Breast epithelium (tissue), 4 donors: ENCODE data around the gene SKIL. TPM values are rescaled to one million over a fixed set of nuclear protein-coding genes. Genes with fewer than 3 reads are reported as not detected.

Experiments
- DNase-seq, 2 donors: peaks; one replicate each; pipeline ENCODE4 v3.0.0-alpha.2; 2019; ENCODE audit warnings: low spot score in 2 of 2
- H3K27ac ChIP-seq, 2 donors: fragments of 200-600 bp; sonication (generic) in 1 of 2; one replicate each; pipeline ENCODE4 v1.5.1; 2016 to 2019; ENCODE audit warnings: mild to moderate bottlenecking in 1 of 2
- H3K27me3 ChIP-seq, 2 donors: fragments of 200-600 bp; sonication (generic) in 1 of 2; one replicate each; pipeline versions ENCODE4 v1.5.1 to v1.6.0; 2017 to 2019; ENCODE audit warnings: control low read depth in 1 of 2, mild to moderate bottlenecking in 1 of 2
- H3K36me3 ChIP-seq: fragments of 200-600 bp; one replicate; pipeline ENCODE4 v1.5.1; 2019
- H3K4me1 ChIP-seq, 2 donors: fragments of 200-600 bp; sonication (generic); one replicate each; pipeline ENCODE4 v1.5.1; 2016 to 2019; ENCODE audit warnings: control low read depth in 1 of 2
- H3K4me3 ChIP-seq, 3 donors: fragments of 200-600 bp; sonication (generic); 1 replicate in 2 of 3; 2 replicates in 1 of 3; pipeline ENCODE4 v1.5.1; 2016 to 2019; ENCODE audit warnings: mild to moderate bottlenecking in 3 of 3, moderate library complexity in 2 of 3
- H3K9me3 ChIP-seq, 2 donors: fragments of 200-600 bp; sonication (generic) in 1 of 2; one replicate each; pipeline ENCODE4 v1.5.1; 2016 to 2019; ENCODE audit warnings: control low read depth in 1 of 2
- POLR2A ChIP-seq: fragments of 450-650 bp; IDR thresholded peaks from one replicate; pipeline ENCODE4 v1.6.1; 2016; ENCODE audit warnings: antibody characterized with exemption, mild to moderate bottlenecking, moderate library complexity
- POLR2AphosphoS5 ChIP-seq, 3 donors: sonication (generic); formaldehyde crosslinking; IDR thresholded peaks; one replicate each; pipeline ENCODE4 v1.6.1; 2017; ENCODE audit warnings: antibody characterized with exemption in 3 of 3
- intact Hi-C: fragments of 100-400 bp; cut with DNase I; formaldehyde crosslinking; loops from one replicate; pipeline ENCODE4 v1.15.1; 2023; ENCODE audit warnings: low total_unique reads
- total RNA-seq, 3 donors: library from RNA; depleted of rRNA; stranded (reverse); fragments of >200 nt; gene quantifications; one replicate each; pipeline ENCODE4 v1.1.0, GENCODE V29; 2016
- TF ChIP-seq, protein P1 (sequence below), 3 donors: fragments of 450-650 bp; IDR thresholded peaks; one replicate each; pipeline ENCODE4 v1.5.1; 2016 to 2017; ENCODE audit warnings: antibody characterized with exemption in 3 of 3, mild to moderate bottlenecking in 3 of 3, moderate library complexity in 3 of 3

The SKIL gene
- total RNA-seq, 3 donors from 2014 or later = 37.0 to 64.5 (median 53.1) TPM

DNA sequence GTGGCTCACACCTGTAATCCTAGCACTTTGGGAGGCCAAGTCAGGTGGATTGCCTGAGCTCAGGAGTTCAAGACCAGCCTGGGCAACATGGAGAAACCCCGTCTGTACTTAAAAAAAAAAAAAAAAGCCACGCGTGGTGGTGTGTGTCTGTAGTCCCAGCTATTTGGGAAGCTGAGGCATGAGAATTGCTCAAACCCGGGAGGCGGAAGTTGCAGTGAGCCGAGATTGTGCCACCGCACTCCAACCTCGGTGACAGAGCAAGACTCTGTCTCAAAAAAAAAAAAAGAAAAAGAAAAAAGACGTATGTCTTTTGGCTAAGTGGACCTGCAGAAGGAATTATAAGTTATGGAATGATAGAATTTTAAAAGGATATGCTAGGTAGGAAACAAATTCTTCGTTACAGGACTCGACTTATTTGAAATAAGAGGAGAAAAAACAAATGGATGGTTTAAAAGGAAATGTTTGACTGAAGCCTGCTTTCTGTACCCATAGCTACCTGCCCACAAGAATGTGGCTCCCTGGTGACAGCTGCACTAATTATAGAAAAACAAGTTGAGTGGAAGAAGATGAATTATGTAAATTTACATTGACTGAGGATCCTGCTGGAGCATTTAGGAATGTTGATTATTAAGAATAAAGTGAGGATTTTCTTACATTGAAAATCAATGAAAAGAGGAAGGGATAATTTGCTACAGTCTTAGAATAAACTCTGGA lies 36.0 kb upstream of the SKIL start:
- intact Hi-C loops = no loop called here
- Histone ChIP-seq H3K4me1 (no peaks in the 10 kb centered on the region), H3K27ac (peak overlapping the region in 1 of 2 donors; percentile 30), H3K9me3 (no peaks in the 10 kb centered on the region), H3K27me3 (no peaks in the 10 kb centered on the region), H3K4me3 (no peak overlapping the region), H3K36me3 (no peaks in the 10 kb centered on the region)
- TF ChIP-seq POLR2AphosphoS5 (IDR thresholded peaks at IDR 0.05) = no peak
- TF ChIP-seq POLR2A = no peak
- TF ChIP-seq, protein P1, sequence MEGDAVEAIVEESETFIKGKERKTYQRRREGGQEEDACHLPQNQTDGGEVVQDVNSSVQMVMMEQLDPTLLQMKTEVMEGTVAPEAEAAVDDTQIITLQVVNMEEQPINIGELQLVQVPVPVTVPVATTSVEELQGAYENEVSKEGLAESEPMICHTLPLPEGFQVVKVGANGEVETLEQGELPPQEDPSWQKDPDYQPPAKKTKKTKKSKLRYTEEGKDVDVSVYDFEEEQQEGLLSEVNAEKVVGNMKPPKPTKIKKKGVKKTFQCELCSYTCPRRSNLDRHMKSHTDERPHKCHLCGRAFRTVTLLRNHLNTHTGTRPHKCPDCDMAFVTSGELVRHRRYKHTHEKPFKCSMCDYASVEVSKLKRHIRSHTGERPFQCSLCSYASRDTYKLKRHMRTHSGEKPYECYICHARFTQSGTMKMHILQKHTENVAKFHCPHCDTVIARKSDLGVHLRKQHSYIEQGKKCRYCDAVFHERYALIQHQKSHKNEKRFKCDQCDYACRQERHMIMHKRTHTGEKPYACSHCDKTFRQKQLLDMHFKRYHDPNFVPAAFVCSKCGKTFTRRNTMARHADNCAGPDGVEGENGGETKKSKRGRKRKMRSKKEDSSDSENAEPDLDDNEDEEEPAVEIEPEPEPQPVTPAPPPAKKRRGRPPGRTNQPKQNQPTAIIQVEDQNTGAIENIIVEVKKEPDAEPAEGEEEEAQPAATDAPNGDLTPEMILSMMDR (IDR thresholded peaks at IDR 0.05) = no peak
- DNase-seq = no peak

DNA sequence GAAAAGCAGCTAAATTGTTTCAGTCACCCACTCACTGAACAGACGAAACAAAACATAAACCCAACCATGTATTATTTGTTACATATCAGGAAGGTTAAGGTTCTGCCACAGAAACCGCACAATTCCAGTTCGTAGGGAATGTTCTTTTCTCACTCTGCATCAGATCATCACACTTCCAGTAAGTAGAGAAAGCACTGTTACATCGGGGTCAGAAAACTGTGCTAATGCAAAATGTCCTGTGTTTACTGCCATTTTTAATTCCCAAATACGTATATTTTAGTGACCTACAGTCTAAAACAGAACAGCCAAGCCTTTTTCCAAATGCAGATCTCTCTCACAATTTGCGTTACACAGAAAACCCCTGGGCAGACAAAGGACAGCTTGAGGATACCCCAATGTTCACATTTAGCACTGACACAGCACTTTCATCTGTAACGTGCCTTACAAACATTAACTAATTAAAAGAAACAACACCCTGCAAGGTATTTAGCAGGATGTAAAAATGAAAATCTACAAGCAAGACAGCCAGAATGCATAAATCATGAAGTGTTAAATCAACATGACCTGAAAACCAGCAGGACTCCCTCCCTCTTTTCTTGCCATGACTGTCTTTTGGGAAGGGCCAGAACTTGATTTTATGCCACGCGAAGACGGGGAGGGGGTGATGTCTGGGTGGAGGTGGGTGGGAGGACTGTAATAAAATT lies 34.8 kb upstream of the SKIL start:
- intact Hi-C loops = no loop called here
- H3K4me1 ChIP-seq = no peaks in the 10 kb centered on the region
- H3K4me3 ChIP-seq = no peak overlapping the region
- TF ChIP-seq, protein P1 (IDR thresholded peaks at IDR 0.05) = no peak
- TF ChIP-seq POLR2AphosphoS5 (IDR thresholded peaks at IDR 0.05) (no peak), POLR2A (no peak)
- no peaks in the 10 kb centered on the region for H3K36me3 ChIP-seq
- no peak overlapping the region for H3K27ac ChIP-seq
- no peaks in the 10 kb centered on the region for H3K9me3 ChIP-seq
- H3K27me3 ChIP-seq = no peaks in the 10 kb centered on the region
- no peak for DNase-seq

DNA sequence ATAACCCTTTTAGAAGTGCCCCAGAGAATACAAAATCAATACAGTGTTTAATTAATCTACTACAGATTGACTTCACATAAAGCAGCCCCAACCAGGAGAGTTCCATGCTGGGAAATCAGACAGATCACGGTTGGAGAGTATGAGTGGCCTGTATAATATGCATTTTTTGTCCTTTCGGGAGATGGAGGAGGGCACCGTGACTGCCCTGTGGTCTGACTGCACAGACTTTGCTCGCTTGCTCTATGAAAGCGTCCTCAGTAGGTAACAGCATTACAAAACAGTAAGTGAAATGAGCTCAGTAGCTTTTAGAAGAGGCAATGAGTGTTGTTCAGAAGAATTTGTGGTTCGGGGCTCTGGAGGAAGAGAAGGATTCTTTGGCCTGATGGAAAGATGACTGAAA lies 34.2 kb upstream of the SKIL start:
- no peak overlapping the region for H3K4me3 ChIP-seq
- no peak for DNase-seq
- H3K9me3 ChIP-seq = no peaks in the 10 kb centered on the region
- no peaks in the 10 kb centered on the region for H3K4me1 ChIP-seq
- H3K36me3 ChIP-seq = no peaks in the 10 kb centered on the region
- intact Hi-C loops = no loop called here
- H3K27ac ChIP-seq = no peak overlapping the region
- H3K27me3 ChIP-seq = no peaks in the 10 kb centered on the region
- TF ChIP-seq POLR2A = no peak
- TF ChIP-seq POLR2AphosphoS5 (IDR thresholded peaks at IDR 0.05) = no peak
- TF ChIP-seq, protein P1 (IDR thresholded peaks at IDR 0.05) = no peak

DNA sequence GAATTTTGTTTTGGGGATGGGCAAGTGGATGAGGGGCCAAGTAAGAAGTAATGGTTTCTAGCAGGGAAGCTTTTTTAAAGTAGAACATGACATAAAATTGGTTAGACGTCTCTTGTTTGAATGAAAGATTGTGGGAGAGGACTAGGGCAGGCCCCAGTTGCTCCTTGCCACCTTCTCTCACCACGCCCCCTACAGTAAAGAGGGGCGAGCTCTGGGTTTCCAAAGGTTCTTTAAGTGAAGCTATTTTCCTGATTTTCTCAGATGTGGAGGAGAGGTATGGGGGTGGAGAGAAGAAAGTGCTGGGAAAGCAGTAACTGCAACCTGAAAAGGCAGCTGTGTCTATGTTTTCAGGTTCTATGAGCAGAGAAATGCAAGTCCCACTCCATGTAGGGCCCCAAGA lies 32.6 kb upstream of the SKIL start:
- DNase-seq = no peak
- Histone ChIP-seq H3K36me3 (no peaks in the 10 kb centered on the region), H3K27me3 (no peaks in the 10 kb centered on the region), H3K27ac (no peak overlapping the region), H3K9me3 (no peaks in the 10 kb centered on the region), H3K4me3 (no peak overlapping the region), H3K4me1 (no peaks in the 10 kb centered on the region)
- intact Hi-C loops = no loop called here
- TF ChIP-seq, protein P1 (IDR thresholded peaks at IDR 0.05) = no peak
- TF ChIP-seq POLR2A (no peak), POLR2AphosphoS5 (IDR thresholded peaks at IDR 0.05) (no peak)
